B cell (primary cell): Measurements from ENCODE around the gene EDN3. TPM values are rescaled to one million over a fixed set of nuclear protein-coding genes. Genes with fewer than 3 reads are reported as not detected.

Source experiments
- ATAC-seq: fragments of 200-7000 bp; cut with Tn5 transposase; one replicate; pipeline ENCODE4 v1.10.0; 2021; ENCODE audit warnings: low read depth, mild to moderate bottlenecking, moderate number of reproducible peaks, moderate library complexity
- CTCF ChIA-PET: fragments of 350-600 bp; sonication (Branson Sonifier 250); formaldehyde crosslinking; loops from one replicate; lab custom pipeline; 2021; ENCODE audit warnings: antibody characterized with exemption, inconsistent platforms; lab: Charles Lee
- POLR2A ChIA-PET: fragments of 350-600 bp; sonication (Branson Sonifier 250); formaldehyde crosslinking; loops from one replicate; lab custom pipeline; 2021; ENCODE audit warnings: antibody characterized with exemption; lab: Charles Lee
- DNase-seq: peaks from one replicate; pipeline ENCODE4 v3.0.0; 2013
- H2AFZ ChIP-seq: 2 replicates; pipeline ENCODE4 v1.6.1; 2012; ENCODE audit warnings: mild to moderate bottlenecking, low read depth, low read length; ENCODE audit not compliant: insufficient read depth, poor library complexity, severe bottlenecking
- H3K27ac ChIP-seq, 2 donors: 1 replicate in 1 of 2; 2 replicates in 1 of 2; pipeline ENCODE4 v1.5.1; 2012 to 2013; ENCODE audit warnings: low read length in 2 of 2, mild to moderate bottlenecking in 2 of 2, moderate library complexity in 1 of 2
- H3K27me3 ChIP-seq, 4 experiments: fragments of 200-600 bp in 1 of 4; sonication (generic) in 1 of 4; replicated peaks in 1 of 4; 1 replicate in 2 of 4; 2 replicates in 2 of 4; pipeline versions ENCODE4 v1.6.1 to v1.7.0; 2013 to 2016; ENCODE audit warnings: low read length in 3 of 4, mild to moderate bottlenecking in 2 of 4, mixed read lengths in 1 of 4, moderate library complexity in 1 of 4; ENCODE audit not compliant: insufficient read depth in 4 of 4, control insufficient read depth in 3 of 4; ENCODE audit errors: control extremely low read depth in 1 of 4
- H3K36me3 ChIP-seq, 2 experiments: replicated peaks in 1 of 2; 1 replicate in 1 of 2; 2 replicates in 1 of 2; pipeline versions ENCODE4 v1.6.1 to v1.7.1; 2013; ENCODE audit warnings: low read length in 1 of 2; ENCODE audit not compliant: insufficient read depth in 2 of 2, control insufficient read depth in 1 of 2; ENCODE audit errors: control extremely low read depth in 1 of 2, extremely low read depth in 1 of 2
- H3K4me1 ChIP-seq, 2 donors: fragments of 200-600 bp in 1 of 2; sonication (generic) in 1 of 2; 1 replicate in 1 of 2; 2 replicates in 1 of 2; pipeline versions ENCODE4 v1.5.1 to v1.6.1; 2013 to 2017; ENCODE audit warnings: low read length in 2 of 2; ENCODE audit not compliant: control insufficient read depth in 2 of 2, insufficient read depth in 2 of 2
- H3K4me2 ChIP-seq: replicated peaks from 2 replicates; pipeline ENCODE3; 2012; ENCODE audit warnings: mild to moderate bottlenecking, low read depth, low read length; ENCODE audit not compliant: poor library complexity, severe bottlenecking
- H3K4me3 ChIP-seq, 5 experiments: fragments of 200-600 bp in 1 of 5; sonication (generic) in 1 of 5; 1 replicate in 3 of 5; 2 replicates in 2 of 5; pipeline versions ENCODE4 v1.5.1 to v1.7.0; 2011 to 2016; ENCODE audit warnings: low read length in 4 of 5, mild to moderate bottlenecking in 4 of 5, low read depth in 2 of 5, control low read depth in 1 of 5, moderate library complexity in 1 of 5; ENCODE audit not compliant: insufficient read depth in 1 of 5; ENCODE audit errors: control extremely low read depth in 1 of 5, extremely low read depth in 1 of 5
- H3K79me2 ChIP-seq: fragments of 200-600 bp; sonication (generic); one replicate; pipeline ENCODE4 v1.6.0; 2016; ENCODE audit warnings: low read length; ENCODE audit not compliant: control insufficient read depth, insufficient read depth
- H3K9ac ChIP-seq: fragments of 200-600 bp; sonication (generic); 2 replicates; pipeline ENCODE4 v1.6.1; 2017; ENCODE audit warnings: mild to moderate bottlenecking, low read length, moderate library complexity
- H3K9me3 ChIP-seq, 3 donors: one replicate each; pipeline versions ENCODE4 v1.6.1 to v1.7.1; 2013; ENCODE audit warnings: low read length in 2 of 3; ENCODE audit not compliant: control insufficient read depth in 2 of 3, insufficient read depth in 1 of 3; ENCODE audit errors: control extremely low read depth in 1 of 3
- H4K20me1 ChIP-seq: 2 replicates; pipeline ENCODE4 v1.6.0; 2012; ENCODE audit warnings: mild to moderate bottlenecking, low read length; ENCODE audit not compliant: insufficient read depth, control insufficient read depth, poor library complexity, severe bottlenecking
- H3K27ac Mint-ChIP-seq: one replicate; pipeline ENCODE4 v1.8.0; 2021; ENCODE audit warnings: mixed read lengths
- H3K27me3 Mint-ChIP-seq: one replicate; pipeline ENCODE4 v1.8.0; 2021; ENCODE audit warnings: mixed read lengths
- H3K4me1 Mint-ChIP-seq: one replicate; pipeline ENCODE4 v1.8.0; 2021; ENCODE audit warnings: mixed read lengths
- H3K4me3 Mint-ChIP-seq: one replicate; pipeline ENCODE4 v1.8.0; 2021; ENCODE audit warnings: mixed read lengths
- H3K9me3 Mint-ChIP-seq: one replicate; pipeline ENCODE4 v1.8.0; 2022; ENCODE audit warnings: mixed read lengths; ENCODE audit not compliant: insufficient read depth
- EZH2 ChIP-seq: IDR thresholded peaks from 2 replicates; pipeline ENCODE4 v1.6.1; 2012; ENCODE audit warnings: borderline replicate concordance, low read depth, mild to moderate bottlenecking, moderate library complexity, low read length; ENCODE audit not compliant: insufficient read depth, poor library complexity, severe bottlenecking
- WGBS: methylation state at CpG from one replicate; pipeline ENCODE4 v1.1.5; 2013; ENCODE audit warnings: missing lambda C conversion rate; ENCODE audit not compliant: insufficient coverage; 5-methylcytosine and 5-hydroxymethylcytosine counted together
- intact Hi-C: fragments of 100-400 bp; cut with micrococcal nuclease; formaldehyde crosslinking; loops from one replicate; pipeline ENCODE4 v1.10.0; 2022
- polyA plus RNA-seq: library from polyadenylated mRNA; depleted of rRNA; stranded (reverse); fragments of >200 nt; gene quantifications from 2 replicates; pipeline ENCODE4 v1.2.3, GENCODE V29; 2012
- total RNA-seq, 2 donors: library from RNA; stranded (reverse); fragments of 120-200 nt in 1 of 2; gene quantifications; 1 replicate in 1 of 2; 2 replicates in 1 of 2; pipeline versions ENCODE4 v1.2.3 to v1.2.4, GENCODE V29; 2013 to 2022
- TF ChIP-seq, protein P1 (sequence below): fragments of 200-600 bp; IDR thresholded peaks from one replicate; pipeline ENCODE4 v1.8.0; 2022; ENCODE audit warnings: antibody characterized with exemption, mild to moderate bottlenecking

Gene EDN3
- total and polyA plus RNA-seq, 2 donors (not counting 1 experiment from before 2014, with no cell fraction given) = 0.04 TPM; not detected in 1

DNA sequence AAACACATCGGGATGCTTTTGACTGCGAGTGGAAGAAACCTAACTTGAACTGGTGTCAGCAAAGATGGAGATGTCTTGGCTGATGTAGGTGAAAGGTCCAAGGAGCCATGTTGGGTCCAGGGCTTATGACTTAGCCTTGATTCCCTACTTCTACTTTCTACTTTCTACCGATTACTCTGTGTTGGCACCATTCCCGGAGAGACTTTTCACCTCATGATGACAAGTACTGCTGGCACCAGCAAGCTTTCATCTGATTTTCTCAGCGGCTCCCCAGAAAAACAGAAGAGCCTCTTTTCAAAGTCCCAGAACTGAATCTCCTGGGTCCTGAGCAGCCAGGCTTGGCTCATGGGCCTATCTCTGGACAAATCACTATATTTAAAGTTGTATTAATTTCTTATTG lies 4.9 kb upstream of the EDN3 start:
- POLR2A ChIA-PET = no interaction called here
- Histone ChIP-seq H3K27me3 (peaks cover 0 to 29% (median 2%) of the 10 kb centered on the region in 4 experiments), H3K79me2 (no peaks in the 10 kb centered on the region), H3K4me1 (no peaks in the 10 kb centered on the region), H3K4me2 (no peak overlapping the region), H3K9ac (no peak overlapping the region), H3K27ac (no peak overlapping the region), H3K36me3 (no peaks in the 10 kb centered on the region), H2AFZ (no peak overlapping the region), H3K4me3 (no peak overlapping the region), H4K20me1 (no peaks in the 10 kb centered on the region), H3K9me3 (no peaks in the 10 kb centered on the region)
- Mint-ChIP-seq H3K9me3 (no peaks in the 10 kb centered on the region), H3K4me1 (no peaks in the 10 kb centered on the region), H3K27ac (no peak overlapping the region), H3K4me3 (no peak overlapping the region), H3K27me3 (peaks cover 57% of the 10 kb centered on the region)
- TF ChIP-seq EZH2 = no peak
- TF ChIP-seq, protein P1, sequence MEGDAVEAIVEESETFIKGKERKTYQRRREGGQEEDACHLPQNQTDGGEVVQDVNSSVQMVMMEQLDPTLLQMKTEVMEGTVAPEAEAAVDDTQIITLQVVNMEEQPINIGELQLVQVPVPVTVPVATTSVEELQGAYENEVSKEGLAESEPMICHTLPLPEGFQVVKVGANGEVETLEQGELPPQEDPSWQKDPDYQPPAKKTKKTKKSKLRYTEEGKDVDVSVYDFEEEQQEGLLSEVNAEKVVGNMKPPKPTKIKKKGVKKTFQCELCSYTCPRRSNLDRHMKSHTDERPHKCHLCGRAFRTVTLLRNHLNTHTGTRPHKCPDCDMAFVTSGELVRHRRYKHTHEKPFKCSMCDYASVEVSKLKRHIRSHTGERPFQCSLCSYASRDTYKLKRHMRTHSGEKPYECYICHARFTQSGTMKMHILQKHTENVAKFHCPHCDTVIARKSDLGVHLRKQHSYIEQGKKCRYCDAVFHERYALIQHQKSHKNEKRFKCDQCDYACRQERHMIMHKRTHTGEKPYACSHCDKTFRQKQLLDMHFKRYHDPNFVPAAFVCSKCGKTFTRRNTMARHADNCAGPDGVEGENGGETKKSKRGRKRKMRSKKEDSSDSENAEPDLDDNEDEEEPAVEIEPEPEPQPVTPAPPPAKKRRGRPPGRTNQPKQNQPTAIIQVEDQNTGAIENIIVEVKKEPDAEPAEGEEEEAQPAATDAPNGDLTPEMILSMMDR = no peak
- intact Hi-C loops = no loop called here
- ATAC-seq (no peak), DNase-seq (no peak)
- CTCF ChIA-PET = no interaction called here
- 79% methylated on average over 3 of the region's 5 CpGs for WGBS

DNA sequence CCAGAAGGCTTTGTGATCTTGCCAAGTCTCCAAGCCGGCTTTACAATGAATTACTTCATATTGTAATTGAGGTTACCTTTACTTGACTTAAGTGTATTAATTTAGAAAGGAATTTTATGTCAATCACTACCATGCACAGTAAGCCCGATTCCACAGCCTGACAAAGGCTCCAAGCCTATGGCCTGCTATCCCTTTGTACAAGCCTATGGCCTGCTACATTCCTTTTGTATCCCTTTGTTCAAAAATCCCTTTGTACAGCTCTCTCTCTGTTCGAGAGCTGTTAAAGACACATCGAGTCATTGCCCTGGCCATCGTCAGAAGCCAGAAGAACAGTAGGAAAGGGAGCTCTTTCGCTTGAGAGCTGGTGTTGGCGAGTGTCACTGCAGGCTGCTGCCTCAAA lies 2.7 kb upstream of the EDN3 start:
- H3K9me3 Mint-ChIP-seq = no peaks in the 10 kb centered on the region
- ChIA-PET CTCF (no interaction called here), POLR2A (no interaction called here)
- H4K20me1 ChIP-seq = no peaks in the 10 kb centered on the region
- no peak overlapping the region for H3K4me2 ChIP-seq
- no peak for TF ChIP-seq EZH2
- TF ChIP-seq, protein P1 = no peak
- no peak overlapping the region for H2AFZ ChIP-seq
- peaks cover 0 to 36% (median 4%) of the 10 kb centered on the region in 4 experiments for H3K27me3 ChIP-seq
- H3K36me3 ChIP-seq = no peaks in the 10 kb centered on the region
- H3K9ac ChIP-seq = no peak overlapping the region
- H3K9me3 ChIP-seq = no peaks in the 10 kb centered on the region
- no peak overlapping the region for H3K4me3 ChIP-seq
- H3K4me1 ChIP-seq = no peaks in the 10 kb centered on the region
- DNase-seq = no peak
- H3K4me3 Mint-ChIP-seq = no peak overlapping the region
- H3K27me3 Mint-ChIP-seq = peaks cover 58% of the 10 kb centered on the region
- H3K4me1 Mint-ChIP-seq = no peaks in the 10 kb centered on the region
- intact Hi-C loops = no loop called here
- ATAC-seq = no peak
- H3K27ac Mint-ChIP-seq = no peak overlapping the region
- H3K79me2 ChIP-seq = no peaks in the 10 kb centered on the region
- no peak overlapping the region for H3K27ac ChIP-seq
- WGBS = 91% methylated on average over 5 of the region's 7 CpGs
